H9 (cell line): ENCODE measurements around the gene MALRD1. TPM values are rescaled to one million over a fixed set of nuclear protein-coding genes. Genes with fewer than 3 reads are reported as not detected.

Source experiments
- DNase-seq: peaks from one replicate; pipeline ENCODE4 v3.0.0-alpha.2; 2017
- H2AFZ ChIP-seq: one replicate; pipeline ENCODE4 v1.6.1; 2013; ENCODE audit warnings: mild to moderate bottlenecking, low read length, control low read depth, moderate library complexity
- H2AK5ac ChIP-seq: 2 replicates; pipeline ENCODE4 v1.6.1; 2013; ENCODE audit warnings: low read length, control low read depth, mixed read lengths; ENCODE audit not compliant: insufficient read length
- H2BK120ac ChIP-seq: one replicate; pipeline ENCODE4 v1.6.1; 2013; ENCODE audit warnings: low read depth, mild to moderate bottlenecking, low read length, control low read depth, inconsistent platforms; ENCODE audit not compliant: poor library complexity, severe bottlenecking
- H2BK12ac ChIP-seq: 2 replicates; pipeline ENCODE4 v1.6.1; 2013; ENCODE audit warnings: low read length, control low read depth, mixed read lengths, low read depth; ENCODE audit not compliant: insufficient read length
- H2BK15ac ChIP-seq: 2 replicates; pipeline ENCODE4 v1.6.1; 2013; ENCODE audit warnings: low read depth, low read length, control low read depth
- H2BK20ac ChIP-seq: one replicate; pipeline ENCODE4 v1.6.1; 2013; ENCODE audit warnings: low read depth, mild to moderate bottlenecking, low read length, control low read depth, inconsistent platforms; ENCODE audit not compliant: poor library complexity, severe bottlenecking
- H2BK5ac ChIP-seq: 2 replicates; pipeline ENCODE4 v1.6.1; 2013; ENCODE audit warnings: low read length, control low read depth, mixed read lengths; ENCODE audit not compliant: insufficient read length
- H3K14ac ChIP-seq: 2 replicates; pipeline ENCODE4 v1.6.1; 2013; ENCODE audit warnings: low read length, control low read depth; ENCODE audit not compliant: insufficient read depth
- H3K18ac ChIP-seq: 2 replicates; pipeline ENCODE4 v1.6.1; 2013; ENCODE audit warnings: low read depth, mild to moderate bottlenecking, mixed read lengths, low read length, control low read depth; ENCODE audit not compliant: insufficient read length
- H3K23ac ChIP-seq: 2 replicates; pipeline ENCODE4 v1.6.1; 2013; ENCODE audit warnings: low read length, control low read depth, mixed read lengths, low read depth; ENCODE audit not compliant: insufficient read length
- H3K23me2 ChIP-seq: 2 replicates; pipeline ENCODE4 v1.6.1; 2013; ENCODE audit warnings: low read depth, mild to moderate bottlenecking, mixed read lengths, low read length, control low read depth; ENCODE audit not compliant: insufficient read length, poor library complexity, severe bottlenecking
- H3K27ac ChIP-seq: 2 replicates; pipeline ENCODE4 v1.5.1; 2013; ENCODE audit warnings: low read length, control low read depth, mixed read lengths, low read depth; ENCODE audit not compliant: insufficient read length
- H3K27me3 ChIP-seq: 2 replicates; pipeline ENCODE4 v1.6.1; 2013; ENCODE audit warnings: low read length, control low read depth, inconsistent platforms; ENCODE audit not compliant: insufficient read depth
- H3K4ac ChIP-seq: 2 replicates; pipeline ENCODE4 v1.6.1; 2013; ENCODE audit warnings: low read depth, mild to moderate bottlenecking, control low read depth, inconsistent platforms, low read length, moderate library complexity
- H3K4me1 ChIP-seq: 2 replicates; pipeline ENCODE4 v1.6.1; 2013; ENCODE audit warnings: low read length, control low read depth, inconsistent platforms; ENCODE audit not compliant: insufficient read depth
- H3K4me2 ChIP-seq: 2 replicates; pipeline ENCODE4 v1.6.1; 2013; ENCODE audit warnings: low read length, control low read depth, mixed read lengths; ENCODE audit not compliant: insufficient read length, insufficient read depth
- H3K56ac ChIP-seq: 2 replicates; pipeline ENCODE4 v1.6.1; 2013; ENCODE audit warnings: low read depth, mild to moderate bottlenecking, mixed read lengths, low read length, control low read depth; ENCODE audit not compliant: insufficient read length
- H3K79me1 ChIP-seq: 2 replicates; pipeline ENCODE4 v1.6.1; 2013; ENCODE audit warnings: low read depth, mild to moderate bottlenecking, moderate library complexity, low read length, control low read depth, inconsistent platforms; ENCODE audit not compliant: insufficient read depth, poor library complexity, severe bottlenecking
- H3K79me2 ChIP-seq: 2 replicates; pipeline ENCODE4 v1.6.1; 2013; ENCODE audit warnings: low read length, control low read depth, inconsistent platforms; ENCODE audit not compliant: insufficient read depth
- H3K9ac ChIP-seq: 2 replicates; pipeline ENCODE4 v1.6.1; 2013; ENCODE audit warnings: low read length, control low read depth, mixed read lengths; ENCODE audit not compliant: insufficient read length; ENCODE audit errors: extremely low read depth
- H3K9me3 ChIP-seq: one replicate; pipeline ENCODE4 v1.6.1; 2013; ENCODE audit warnings: low read depth, low read length, inconsistent platforms; ENCODE audit not compliant: control insufficient read depth
- H3T11ph ChIP-seq: one replicate; pipeline ENCODE4 v1.6.1; 2013; ENCODE audit warnings: mild to moderate bottlenecking, low read length, control low read depth, inconsistent platforms
- H4K20me1 ChIP-seq: one replicate; pipeline ENCODE4 v1.6.1; 2013; ENCODE audit not compliant: control insufficient read depth, insufficient read length, insufficient read depth
- H4K5ac ChIP-seq: 2 replicates; pipeline ENCODE4 v1.6.1; 2013; ENCODE audit warnings: low read depth, mild to moderate bottlenecking, mixed read lengths, low read length, control low read depth; ENCODE audit not compliant: insufficient read length
- H4K8ac ChIP-seq: replicated peaks from 2 replicates; pipeline ENCODE4 v1.6.1; 2013; ENCODE audit warnings: low read length, control low read depth, mixed read lengths, low read depth; ENCODE audit not compliant: insufficient read length
- H4K91ac ChIP-seq: 2 replicates; pipeline ENCODE4 v1.6.1; 2013; ENCODE audit warnings: low read depth, mild to moderate bottlenecking, moderate library complexity, mixed read lengths, low read length, control low read depth; ENCODE audit not compliant: insufficient read length
- H3K27ac Mint-ChIP-seq, 3 experiments: 2 replicates in 2 of 3; 3 replicates in 1 of 3; pipeline ENCODE4 v1.8.0; 2020 to 2021; ENCODE audit warnings: mixed read lengths in 3 of 3, mild to moderate bottlenecking in 1 of 3, moderate library complexity in 1 of 3
- H3K27me3 Mint-ChIP-seq: 2 replicates; pipeline ENCODE4 v1.8.0; 2021; ENCODE audit warnings: low read depth, mild to moderate bottlenecking, moderate library complexity, mixed read lengths
- H3K36me3 Mint-ChIP-seq, 3 experiments: 2 replicates in 2 of 3; 3 replicates in 1 of 3; pipeline ENCODE4 v1.8.0; 2020 to 2021; ENCODE audit warnings: low read depth in 3 of 3, mixed read lengths in 3 of 3; ENCODE audit not compliant: insufficient read depth in 1 of 3
- H3K4me1 Mint-ChIP-seq, 2 experiments: 2 replicates each; pipeline ENCODE4 v1.8.0; 2020; ENCODE audit warnings: mixed read lengths in 2 of 2
- H3K4me3 Mint-ChIP-seq, 2 experiments: 2 replicates in 1 of 2; 3 replicates in 1 of 2; pipeline ENCODE4 v1.8.0; 2020 to 2021; ENCODE audit warnings: mild to moderate bottlenecking in 2 of 2, mixed read lengths in 2 of 2, moderate library complexity in 1 of 2
- H3K9me3 Mint-ChIP-seq, 2 experiments: 2 replicates in 1 of 2; 3 replicates in 1 of 2; pipeline ENCODE4 v1.8.0; 2020; ENCODE audit warnings: mild to moderate bottlenecking in 2 of 2, mixed read lengths in 2 of 2, moderate library complexity in 1 of 2
- WGBS: extraction: QIAGEN DNeasy Blood & Tissue Kit; methylation state at CpG from one replicate; pipeline ENCODE4 v1.1.7; 2013; ENCODE audit warnings: missing lambda C conversion rate, low lambda C conversion rate, mixed read lengths; ENCODE audit not compliant: insufficient read length; ENCODE audit errors: extremely low coverage; 5-methylcytosine and 5-hydroxymethylcytosine counted together
- total RNA-seq: library from RNA; stranded (reverse); gene quantifications from 2 replicates; pipeline ENCODE4 v1.2.1, GENCODE V29; 2021
- TF ChIP-seq, protein P1 (sequence below): fragments of 200-600 bp; sonication (generic); conservative IDR thresholded peaks from 3 replicates; pipeline ENCODE4 v1.8.0; 2021; ENCODE audit warnings: antibody characterized with exemption, mild to moderate bottlenecking

Gene MALRD1
- total RNA-seq, 1 experiment from 2014 or later: 0.20 TPM

DNA sequence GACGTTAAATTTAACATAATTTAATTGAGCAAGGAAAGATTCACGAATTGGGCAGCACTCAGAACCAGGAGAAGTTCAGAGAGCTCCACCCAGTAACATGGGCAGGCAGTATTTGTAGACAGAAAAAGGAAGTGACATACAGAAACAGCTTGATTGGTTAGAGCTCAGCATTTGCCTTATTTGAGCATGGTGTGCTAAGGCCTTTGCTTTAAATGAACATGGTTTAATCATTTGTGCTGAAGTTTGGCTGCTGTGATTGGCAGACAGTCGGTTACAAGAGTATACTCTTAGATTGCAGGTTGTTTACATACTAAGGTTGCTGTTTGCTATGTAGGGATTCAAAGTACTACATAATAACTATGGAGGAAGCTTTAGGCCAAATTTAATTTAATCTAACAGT lies 199.2 kb downstream of the MALRD1 start:
- H3K4me2 ChIP-seq: no peak overlapping the region
- H3K9me3 Mint-ChIP-seq: no peaks in the 10 kb centered on the region
- no peak overlapping the region for H3K56ac ChIP-seq
- H4K91ac ChIP-seq: no peak overlapping the region
- H2BK15ac ChIP-seq: no peak overlapping the region
- no peak overlapping the region for H3K9ac ChIP-seq
- no peak overlapping the region for H2AFZ ChIP-seq
- H3K23me2 ChIP-seq: no peaks in the 10 kb centered on the region
- no peak overlapping the region for H3K23ac ChIP-seq
- no peak overlapping the region for H3K4ac ChIP-seq
- H4K5ac ChIP-seq: no peak overlapping the region
- no peaks in the 10 kb centered on the region for H3K79me1 ChIP-seq
- H3K4me1 Mint-ChIP-seq: no peaks in the 10 kb centered on the region
- no peaks in the 10 kb centered on the region for H3K36me3 Mint-ChIP-seq
- no peak for DNase-seq
- H3T11ph ChIP-seq: no peak overlapping the region
- no peak overlapping the region for H2BK12ac ChIP-seq
- H4K8ac ChIP-seq: no peak overlapping the region
- H4K20me1 ChIP-seq: no peaks in the 10 kb centered on the region
- TF ChIP-seq, protein P1, sequence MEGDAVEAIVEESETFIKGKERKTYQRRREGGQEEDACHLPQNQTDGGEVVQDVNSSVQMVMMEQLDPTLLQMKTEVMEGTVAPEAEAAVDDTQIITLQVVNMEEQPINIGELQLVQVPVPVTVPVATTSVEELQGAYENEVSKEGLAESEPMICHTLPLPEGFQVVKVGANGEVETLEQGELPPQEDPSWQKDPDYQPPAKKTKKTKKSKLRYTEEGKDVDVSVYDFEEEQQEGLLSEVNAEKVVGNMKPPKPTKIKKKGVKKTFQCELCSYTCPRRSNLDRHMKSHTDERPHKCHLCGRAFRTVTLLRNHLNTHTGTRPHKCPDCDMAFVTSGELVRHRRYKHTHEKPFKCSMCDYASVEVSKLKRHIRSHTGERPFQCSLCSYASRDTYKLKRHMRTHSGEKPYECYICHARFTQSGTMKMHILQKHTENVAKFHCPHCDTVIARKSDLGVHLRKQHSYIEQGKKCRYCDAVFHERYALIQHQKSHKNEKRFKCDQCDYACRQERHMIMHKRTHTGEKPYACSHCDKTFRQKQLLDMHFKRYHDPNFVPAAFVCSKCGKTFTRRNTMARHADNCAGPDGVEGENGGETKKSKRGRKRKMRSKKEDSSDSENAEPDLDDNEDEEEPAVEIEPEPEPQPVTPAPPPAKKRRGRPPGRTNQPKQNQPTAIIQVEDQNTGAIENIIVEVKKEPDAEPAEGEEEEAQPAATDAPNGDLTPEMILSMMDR: no peak
- H2BK5ac ChIP-seq: no peak overlapping the region
- H3K18ac ChIP-seq: no peak overlapping the region
- no peak overlapping the region for H2BK20ac ChIP-seq
- H2BK120ac ChIP-seq: no peak overlapping the region
- no peaks in the 10 kb centered on the region for H3K4me1 ChIP-seq
- H3K27ac Mint-ChIP-seq: no peak overlapping the region
- H3K9me3 ChIP-seq: no peaks in the 10 kb centered on the region
- H3K27me3 Mint-ChIP-seq: no peaks in the 10 kb centered on the region
- no CpG with 5 or more reads among the region's 3 CpGs for WGBS
- no peak overlapping the region for H3K14ac ChIP-seq
- no peak overlapping the region for H2AK5ac ChIP-seq
- no peaks in the 10 kb centered on the region for H3K27me3 ChIP-seq
- H3K27ac ChIP-seq: no peak overlapping the region
- no peak overlapping the region for H3K4me3 Mint-ChIP-seq
- no peaks in the 10 kb centered on the region for H3K79me2 ChIP-seq
